AG08395 (cell line): Measurements from ENCODE around the gene KCNN4.
"Not testable (repeated sequence)": the region's sequence is repeated elsewhere in the genome, so short reads cannot be mapped to it uniquely, and the experiment has no call there.

Source experiments
- DNase-seq: peaks from one replicate; pipeline ENCODE4 v3.0.0; 2012; ENCODE audit warnings: mixed read lengths, low spot score

The KCNN4 gene

GRCh38 chr19:43780706-43781525 is at the start of gene KCNN4:
Gene KCNN4 (minus strand): TSS chr19:43780973. CDS start chr19:43780861, 112 bp downstream.
- DNase-seq = peak; percentile 47

DNA sequence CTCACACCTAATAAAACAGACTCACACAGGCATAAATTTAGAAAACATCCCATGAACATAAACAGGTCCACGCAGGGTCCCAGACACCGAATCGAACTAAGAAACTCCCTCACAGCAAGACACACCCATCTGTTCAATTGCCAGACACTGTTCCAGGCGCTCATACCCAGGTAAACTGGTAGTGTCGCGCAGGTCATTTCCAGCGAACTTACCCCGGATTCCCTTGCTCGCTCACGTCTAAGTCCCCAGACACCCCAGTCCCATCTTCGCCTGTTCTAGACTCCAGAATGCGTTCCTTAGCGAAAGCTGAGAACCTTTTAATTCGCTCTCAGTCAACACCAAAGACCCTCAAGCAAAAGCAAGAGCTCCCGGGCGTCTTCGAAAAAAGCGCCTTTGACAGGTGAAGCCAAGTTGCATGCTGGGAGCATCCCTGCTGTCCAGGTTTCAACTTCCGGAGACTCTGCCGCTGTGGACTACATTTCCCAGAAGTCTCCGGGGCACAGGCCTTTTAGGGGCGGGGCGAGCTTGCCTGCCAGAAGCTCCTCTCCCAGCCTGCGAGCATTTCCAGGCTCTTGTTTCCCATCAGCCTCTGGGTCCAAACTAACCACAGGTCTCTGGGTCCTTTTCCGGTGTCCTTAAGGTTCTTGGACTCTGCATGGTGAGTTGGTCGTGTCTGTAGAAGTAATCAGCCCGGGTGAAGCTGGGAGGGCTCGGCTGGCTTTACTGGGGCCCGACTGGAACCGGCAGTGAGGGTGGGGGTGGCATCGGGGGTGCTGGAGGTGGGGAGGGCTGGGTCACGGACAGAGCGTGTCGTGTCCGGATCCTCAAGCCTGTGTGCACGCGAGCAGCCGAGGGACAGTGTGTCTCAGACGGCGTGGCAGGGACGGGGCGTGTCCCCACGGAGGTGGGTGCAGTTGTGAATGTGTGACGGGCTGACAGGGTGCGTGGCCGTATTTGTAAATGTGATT is 46.3 kb upstream of the KCNN4 start, which contains the start of gene ZNF283:
TSS of gene ZNF283 (plus strand) at position 535 of the 968 bp plus-strand sequence. CDS start 6,184 bp downstream, outside the sequence.
- DNase-seq = peak; percentile 94

- not testable (repeated sequence) for DNase-seq
Observed at GRCh38 chr19:43824572-43824971, 43.8 kb upstream of the KCNN4 start.

GRCh38 chr19:43823856-43824255 is 43.1 kb upstream of the KCNN4 start:
- not testable (repeated sequence) for DNase-seq

DNA sequence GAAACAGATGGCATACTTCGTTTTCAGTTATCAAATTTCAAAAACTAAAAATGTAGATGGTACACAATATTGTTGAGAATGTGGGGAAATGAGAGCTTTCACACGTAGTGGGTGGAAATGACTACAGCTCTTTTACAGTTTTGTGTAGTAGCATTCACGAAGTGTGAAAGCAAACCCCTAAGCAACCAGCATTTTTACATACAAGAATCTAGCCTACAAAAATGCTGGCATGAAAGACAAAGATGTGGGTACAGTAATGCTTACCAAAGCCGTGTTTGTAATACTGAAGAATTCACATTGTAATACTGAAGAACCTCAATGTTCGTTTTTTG is 40.1 kb upstream of the KCNN4 start:
- DNase-seq = no peak

DNA sequence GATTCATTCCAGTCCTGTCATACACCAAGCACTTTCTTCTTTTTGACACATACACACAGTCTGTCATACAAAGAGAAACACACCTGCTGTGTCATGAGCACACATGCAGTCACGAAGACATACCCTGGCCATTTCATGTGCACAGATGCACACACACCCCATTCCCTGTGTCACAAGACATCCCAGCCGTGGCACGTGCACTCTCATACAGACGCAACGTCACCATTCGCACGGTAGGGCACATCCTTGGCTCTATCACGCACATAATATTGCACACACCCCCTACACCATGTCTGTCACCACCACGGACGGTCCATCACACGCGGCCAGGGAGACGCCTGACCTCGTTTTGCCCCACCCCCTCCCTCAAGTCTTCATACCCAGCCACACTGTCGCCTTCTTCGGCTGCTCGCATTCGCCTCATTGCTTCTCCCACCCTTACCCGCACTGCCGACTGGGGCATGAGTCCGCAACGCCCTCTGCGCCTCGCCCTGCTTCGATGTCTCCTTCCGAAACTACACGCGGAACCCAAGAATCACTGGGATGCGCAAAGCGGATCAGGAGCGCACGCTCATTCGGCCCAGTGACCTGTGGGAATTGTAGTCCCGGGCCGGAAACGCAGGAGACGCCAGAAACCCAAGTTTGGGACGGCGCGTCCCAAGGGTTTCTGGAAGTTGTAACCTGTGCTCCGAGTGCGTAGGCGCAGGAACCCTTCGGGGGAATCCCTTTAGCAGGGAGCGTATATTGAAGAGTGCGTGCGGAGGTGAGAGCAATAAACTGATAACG is 39.5 kb upstream of the KCNN4 start:
- peak; percentile 69 for DNase-seq

DNA sequence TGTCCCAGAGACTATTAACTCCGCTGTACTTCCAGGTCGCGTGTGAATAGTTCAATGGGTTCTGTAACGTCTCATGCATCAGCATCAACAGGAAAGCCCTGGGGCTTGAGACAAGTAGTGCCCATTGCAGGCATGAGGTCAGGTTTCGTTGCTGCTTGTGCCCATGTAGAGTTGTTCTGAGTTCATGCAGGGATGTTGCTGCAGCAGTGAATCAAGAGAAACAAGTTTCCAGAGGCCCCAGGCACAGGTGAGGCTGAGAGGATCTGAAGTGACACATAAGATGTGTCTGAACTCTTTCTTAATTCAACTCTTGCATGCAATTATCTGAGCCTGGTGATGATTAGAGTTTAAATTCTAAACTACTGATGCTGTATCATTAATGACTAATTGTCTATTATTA is 37.7 kb upstream of the KCNN4 start:
- DNase-seq = no peak

DNA sequence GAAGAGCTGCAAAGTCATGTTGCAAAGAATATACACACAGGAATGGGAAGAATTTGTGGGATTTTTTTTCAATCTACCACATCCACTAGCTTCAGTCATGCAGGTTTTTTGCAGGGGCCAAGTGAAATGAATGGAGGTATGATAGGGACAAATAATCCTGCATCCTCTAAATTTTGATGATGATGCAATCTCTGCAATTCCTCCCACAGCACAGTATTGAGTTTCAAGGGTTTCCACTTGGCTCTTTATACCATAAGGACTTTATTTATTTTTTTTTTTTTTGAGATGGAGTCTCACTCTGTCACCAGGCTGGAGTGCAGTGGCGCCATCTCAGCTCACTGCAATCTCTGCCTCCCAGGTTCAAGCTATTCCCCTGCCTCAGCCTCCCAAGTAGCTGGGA is 36.7 kb upstream of the KCNN4 start:
- DNase-seq = not testable (repeated sequence)

GRCh38 chr19:43814663-43815352 is 34.0 kb upstream of the KCNN4 start:
- no peak for DNase-seq

DNA sequence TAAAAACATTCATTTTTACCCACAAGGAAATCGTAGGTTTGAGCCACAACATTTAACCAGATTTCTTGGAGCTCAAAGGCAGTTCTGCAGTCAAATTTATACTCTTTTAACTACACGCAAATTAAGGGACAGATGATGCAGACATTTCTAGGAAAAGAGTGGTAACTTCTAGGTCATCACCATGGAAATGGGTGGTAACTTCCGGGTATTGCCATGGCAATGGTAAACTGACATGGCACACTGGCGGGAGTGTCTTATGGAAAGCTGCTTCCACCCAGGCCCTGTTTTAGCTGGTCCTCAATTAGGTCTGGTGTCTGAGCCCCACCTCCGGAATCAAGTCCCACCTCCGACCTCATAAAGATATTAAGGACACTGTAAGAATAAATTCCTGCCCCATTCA is 31.9 kb upstream of the KCNN4 start:
- no peak for DNase-seq

DNA sequence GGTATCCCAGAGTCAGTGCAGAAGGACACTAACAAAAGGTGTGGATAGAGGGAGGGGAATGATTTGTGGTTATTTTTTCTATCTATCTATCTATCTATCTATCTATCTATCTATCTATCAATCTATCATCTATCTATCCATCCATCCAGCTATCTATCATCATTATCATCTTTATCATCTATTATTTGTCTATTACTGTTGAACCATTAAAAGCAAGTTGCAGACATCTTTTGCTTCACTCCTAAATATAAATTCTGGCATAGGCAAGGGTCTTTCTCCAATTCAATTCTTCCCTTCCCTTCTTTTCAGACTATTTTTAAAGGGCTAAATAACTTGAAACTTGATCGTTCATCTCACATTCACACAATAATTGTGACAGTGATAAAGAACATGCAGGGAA is 31.5 kb upstream of the KCNN4 start:
- no peak for DNase-seq

GRCh38 chr19:43811837-43812236 is 31.1 kb upstream of the KCNN4 start:
- no peak for DNase-seq

GRCh38 chr19:43809762-43810696 is 29.3 kb upstream of the KCNN4 start:
- peak; percentile 52 for DNase-seq

GRCh38 chr19:43807651-43808050 is 26.9 kb upstream of the KCNN4 start:
- DNase-seq = no peak

- DNase-seq = no peak
Observed at GRCh38 chr19:43806848-43807247, 26.1 kb upstream of the KCNN4 start.

GRCh38 chr19:43806401-43806800 is 25.6 kb upstream of the KCNN4 start:
- not testable (repeated sequence) for DNase-seq

GRCh38 chr19:43804432-43804831 is 23.7 kb upstream of the KCNN4 start:
- no peak for DNase-seq

- no peak for DNase-seq
Observed at GRCh38 chr19:43802216-43802951, 21.6 kb upstream of the KCNN4 start, which contains the start of gene LYPD5. Gene LYPD5 (minus strand): TSS chr19:43802447. CDS start chr19:43802380, 67 bp downstream.

DNA sequence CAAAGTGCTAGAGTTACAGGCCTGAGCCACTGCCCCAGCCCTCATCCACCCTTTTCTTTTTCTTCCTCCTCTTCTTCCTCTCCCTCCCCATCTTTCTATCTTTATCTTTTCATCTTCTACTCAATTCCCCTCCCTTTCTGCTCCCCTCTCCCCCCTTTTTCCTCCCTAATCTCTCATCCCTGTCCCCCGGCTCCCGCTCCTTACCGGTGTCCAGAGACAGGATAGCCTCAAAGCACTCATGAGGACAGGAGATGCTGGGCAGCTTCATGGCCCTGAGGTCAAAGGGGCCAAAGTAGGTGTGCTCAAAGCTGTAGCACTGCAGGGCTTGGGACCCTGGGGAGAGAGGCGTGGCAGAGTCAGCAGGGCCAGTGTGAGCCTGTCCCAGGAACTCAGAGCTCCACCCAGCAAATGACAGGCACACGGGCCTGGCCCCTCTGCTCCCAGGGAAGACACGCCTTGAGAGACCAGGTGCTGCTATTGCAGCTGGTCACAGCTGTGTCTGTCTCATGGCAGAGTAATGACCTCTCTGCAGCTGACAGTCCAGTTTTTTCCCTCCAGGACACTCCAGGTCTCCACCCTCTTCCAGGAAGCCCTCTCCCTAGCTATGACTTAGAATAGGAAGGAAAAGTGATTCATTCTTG is 18.8 kb upstream of the KCNN4 start:
- DNase-seq = no peak
